GM21360 (cell line): ENCODE measurements around the gene AP3M1.

ENCODE experiments used
- ATAC-seq: cut with Tn5 transposase; IDR thresholded peaks from one replicate; pipeline ENCODE4 v1.9.1; 2021; ENCODE audit warnings: mild to moderate bottlenecking, moderate library complexity; ENCODE audit not compliant: unreplicated experiment

Gene AP3M1

GRCh38 chr10:74081192-74081803, 69.3 kb downstream of the AP3M1 start:
- no peak for ATAC-seq

DNA sequence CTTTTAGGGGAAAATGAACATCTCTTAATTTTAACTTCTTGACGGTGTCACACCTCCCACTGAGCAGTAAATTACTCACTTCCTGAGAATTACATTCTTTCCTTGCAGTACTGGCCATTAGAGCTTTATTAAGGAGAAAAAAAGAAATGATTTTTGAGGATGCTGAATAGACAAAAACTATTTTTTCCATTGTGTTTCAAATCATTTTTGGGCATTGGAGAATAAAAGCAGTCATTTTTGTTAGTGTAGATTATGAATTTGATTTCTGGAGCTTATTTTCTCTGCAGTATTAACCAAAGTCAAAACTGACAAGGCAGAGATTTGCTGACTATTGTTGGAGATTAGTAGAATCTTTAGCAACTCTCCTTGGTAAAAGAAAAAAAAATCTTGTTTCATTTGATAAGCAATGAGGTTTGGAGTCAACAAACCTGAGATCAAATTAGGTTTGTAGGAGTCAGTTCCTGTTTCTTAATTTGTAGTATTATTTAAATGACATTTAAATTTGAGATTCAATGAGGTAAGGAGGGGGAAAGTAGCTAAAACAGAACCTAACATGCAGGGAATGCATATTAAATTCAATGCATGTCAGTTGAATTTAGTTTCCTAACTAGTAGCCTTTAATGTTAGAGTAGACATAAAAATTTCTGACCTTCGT, 70.6 kb downstream of the AP3M1 start:
- ATAC-seq: no peak

DNA sequence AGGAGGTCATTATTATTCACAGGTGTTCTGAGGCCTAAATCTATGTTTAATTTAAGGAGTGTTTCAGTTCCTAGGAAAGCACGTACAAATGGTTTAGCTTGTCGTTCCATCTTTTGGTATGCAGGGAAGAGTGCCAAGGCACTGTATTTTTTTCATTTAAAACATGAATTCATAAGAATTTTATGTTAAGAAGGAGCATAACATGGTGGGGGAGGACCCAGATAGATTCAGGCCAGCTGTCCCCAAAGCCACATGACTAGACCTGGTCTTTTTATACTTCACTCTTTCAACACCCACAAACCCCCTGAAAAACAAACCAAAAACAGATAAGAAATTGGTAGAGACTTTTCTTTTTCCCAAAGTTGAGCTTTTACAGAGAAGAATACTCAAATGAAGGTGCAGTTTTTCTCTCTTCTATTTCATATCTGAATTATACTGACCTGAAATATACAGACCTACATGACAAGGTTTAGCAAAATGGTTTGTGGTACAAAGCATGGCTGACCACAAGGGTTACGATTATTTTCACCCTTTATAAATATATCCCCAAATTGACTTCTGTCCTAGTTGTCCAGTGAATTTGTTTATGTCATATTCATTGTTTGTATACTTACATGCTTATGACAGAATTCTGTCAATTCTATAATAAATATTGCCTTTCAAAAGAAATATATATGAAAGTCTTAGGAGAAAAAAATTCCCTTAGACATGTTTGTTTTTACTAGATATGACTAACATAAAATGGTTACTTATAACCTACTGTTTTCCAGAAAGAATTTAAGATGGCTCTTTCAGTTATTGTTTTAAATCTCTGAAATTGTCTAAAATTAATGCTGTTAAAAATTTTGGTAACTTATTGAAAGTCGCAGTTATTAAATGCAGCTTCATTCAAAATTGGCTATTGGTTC, 71.3 kb downstream of the AP3M1 start:
- ATAC-seq: no peak

DNA sequence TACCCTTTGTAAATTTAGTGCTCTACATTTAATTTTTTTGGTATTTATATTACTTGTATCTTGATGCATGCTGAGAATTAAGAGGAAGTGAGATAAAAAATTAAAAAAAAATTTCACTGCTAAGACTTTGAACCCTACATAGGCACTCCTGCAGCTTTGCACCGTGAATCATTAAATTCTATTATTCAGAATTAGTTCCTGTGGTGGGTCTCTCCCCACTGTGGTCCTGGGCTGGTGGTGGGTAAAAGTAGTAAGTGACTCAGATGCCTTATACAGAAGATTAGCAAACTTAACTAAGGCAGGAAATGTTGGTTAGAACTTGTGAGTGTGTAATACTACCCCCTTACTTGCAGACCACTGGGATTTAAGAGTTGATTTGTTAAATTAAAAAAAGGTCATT, 72.6 kb downstream of the AP3M1 start:
- ATAC-seq: no peak

GRCh38 chr10:74077416-74077815, 73.2 kb downstream of the AP3M1 start:
- no peak for ATAC-seq

DNA sequence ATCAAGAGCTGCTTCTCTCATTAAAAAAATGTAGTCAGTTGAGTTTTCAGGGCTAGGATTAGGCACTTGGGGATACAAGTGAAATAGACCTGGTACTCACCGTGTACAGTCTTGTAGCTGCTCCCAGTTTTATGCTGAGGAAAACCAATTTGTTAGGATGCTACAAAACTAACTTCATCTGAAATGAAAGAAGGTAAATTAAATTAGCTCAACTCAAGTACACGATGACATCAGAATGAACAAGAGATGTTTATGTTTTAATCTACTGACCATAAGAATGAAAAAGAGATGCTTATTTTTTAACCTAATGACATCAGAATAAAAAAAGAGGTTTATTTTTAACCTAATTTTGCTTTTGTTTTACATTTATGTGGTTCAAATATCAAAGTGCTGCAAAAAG, 73.7 kb downstream of the AP3M1 start:
- no peak for ATAC-seq

GRCh38 chr10:74075906-74076305, 74.7 kb downstream of the AP3M1 start:
- ATAC-seq: no peak

GRCh38 chr10:74072503-74072902, 78.1 kb downstream of the AP3M1 start:
- no peak for ATAC-seq

GRCh38 chr10:74071157-74071556, 79.5 kb downstream of the AP3M1 start:
- ATAC-seq: no peak
